ENCODE data around the gene SLIT3. TPM values are rescaled to one million over a fixed set of nuclear protein-coding genes. Genes with fewer than 3 reads are reported as not detected.

Gene SLIT3
- total and polyA plus RNA-seq, 2 donors (not counting 3 experiments of a cell fraction or from before 2014, with no cell fraction given) = 0.90 to 1.0 TPM

- H2AFZ ChIP-seq (ENCODE audit: low read depth, low read length) = no peak overlapping the region
- ChIA-PET CTCF (interaction anchor here (1.4 to 1.8 kb wide), 2 partner anchors 11 to 21 kb away, joined by 3 to 10 read pairs; no protein-coding TSS in a partner anchor), POLR2A (no interaction called here)
- H3K4me2 ChIP-seq (ENCODE audit: insufficient read depth, low read length) = no peak overlapping the region
- H3K9me3 ChIP-seq (replicated peaks; ENCODE audit: control insufficient read depth, insufficient read depth, low read length) = no peaks in the 10 kb centered on the region
- H3K27me3 ChIP-seq (ENCODE audit: control insufficient read depth in 2 of 2, insufficient read depth in 2 of 2, low read length in 2 of 2) = no peaks in the 10 kb centered on the region
- FAIRE-seq (no peak), DNase-seq (ENCODE audit: low read depth, low spot score) (no peak)
- no TSS peak for BruUV-seq (replicated peaks)
- H3K27ac ChIP-seq (ENCODE audit: insufficient read depth, low read depth, low read length) = no peak overlapping the region
- no peaks in the 10 kb centered on the region for H3K4me1 ChIP-seq (ENCODE audit: control insufficient read depth, extremely low read depth, insufficient read depth, low read length)
- H3K79me2 ChIP-seq (ENCODE audit: control insufficient read depth, insufficient read depth, low read length) = no peaks in the 10 kb centered on the region
- H4K20me1 ChIP-seq (replicated peaks; ENCODE audit: control insufficient read depth, extremely low read depth, insufficient read depth, low read length) = no peaks in the 10 kb centered on the region
- dilution Hi-C loops (cut with MboI; ENCODE audit: extremely low pct_ligation_motif_present, low sequenced_read_pairs) = no loop called here
- no peak overlapping the region for H3K4me3 ChIP-seq (replicated peaks in 1 of 3; ENCODE audit: insufficient read depth in 1 of 3, low read depth in 1 of 3, low read length in 3 of 3)
- no peak for TF ChIP-seq MYC (IDR thresholded peaks at IDR 0.05; ENCODE audit: low read depth, low read length)
- no peak for TF ChIP-seq POLR2AphosphoS5 (IDR thresholded peaks at IDR 0.05; ENCODE audit: insufficient read depth, low read depth, low read length)
- no peak for TF ChIP-seq GATA2 (IDR thresholded peaks at IDR 0.05; ENCODE audit: insufficient read depth, insufficient read length, low read depth, low read length)
- TF ChIP-seq JUN (IDR thresholded peaks at IDR 0.05; ENCODE audit: borderline replicate concordance, insufficient read depth, insufficient read length, low read depth) = no peak
- no peak for TF ChIP-seq MAX (IDR thresholded peaks at IDR 0.05; ENCODE audit: insufficient read depth, insufficient read length)
- TF ChIP-seq EZH2 (IDR thresholded peaks at IDR 0.05; ENCODE audit: borderline replicate concordance, low read depth, low read length, severe bottlenecking) = no peak
- TF ChIP-seq POLR2A (IDR thresholded peaks at IDR 0.05; ENCODE audit: low read depth, low read length) = no peak
- no peak for TF ChIP-seq FOS (IDR thresholded peaks at IDR 0.05; ENCODE audit: borderline replicate concordance, insufficient read depth, low read length)
- TF ChIP-seq, protein P1, sequence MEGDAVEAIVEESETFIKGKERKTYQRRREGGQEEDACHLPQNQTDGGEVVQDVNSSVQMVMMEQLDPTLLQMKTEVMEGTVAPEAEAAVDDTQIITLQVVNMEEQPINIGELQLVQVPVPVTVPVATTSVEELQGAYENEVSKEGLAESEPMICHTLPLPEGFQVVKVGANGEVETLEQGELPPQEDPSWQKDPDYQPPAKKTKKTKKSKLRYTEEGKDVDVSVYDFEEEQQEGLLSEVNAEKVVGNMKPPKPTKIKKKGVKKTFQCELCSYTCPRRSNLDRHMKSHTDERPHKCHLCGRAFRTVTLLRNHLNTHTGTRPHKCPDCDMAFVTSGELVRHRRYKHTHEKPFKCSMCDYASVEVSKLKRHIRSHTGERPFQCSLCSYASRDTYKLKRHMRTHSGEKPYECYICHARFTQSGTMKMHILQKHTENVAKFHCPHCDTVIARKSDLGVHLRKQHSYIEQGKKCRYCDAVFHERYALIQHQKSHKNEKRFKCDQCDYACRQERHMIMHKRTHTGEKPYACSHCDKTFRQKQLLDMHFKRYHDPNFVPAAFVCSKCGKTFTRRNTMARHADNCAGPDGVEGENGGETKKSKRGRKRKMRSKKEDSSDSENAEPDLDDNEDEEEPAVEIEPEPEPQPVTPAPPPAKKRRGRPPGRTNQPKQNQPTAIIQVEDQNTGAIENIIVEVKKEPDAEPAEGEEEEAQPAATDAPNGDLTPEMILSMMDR (IDR thresholded peaks at IDR 0.05; ENCODE audit: extremely low read depth in 1 of 2, insufficient read depth in 1 of 2, low read depth in 1 of 2, low read length in 2 of 2) = no peak
- no peaks in the 10 kb centered on the region for H3K9me1 ChIP-seq (replicated peaks; ENCODE audit: control insufficient read depth, extremely low read depth, insufficient read depth, low read length)
- H3K36me3 ChIP-seq (ENCODE audit: control insufficient read depth in 2 of 2, extremely low read depth in 1 of 2, insufficient read depth in 2 of 2, low read length in 2 of 2) = no peaks in the 10 kb centered on the region
- no peak overlapping the region for H3K9ac ChIP-seq (replicated peaks; ENCODE audit: extremely low read depth, insufficient read depth, low read length)
- intact Hi-C loops (cut with micrococcal nuclease) = no loop called here
Measured at GRCh38 chr5:168936511-168936910, 364.4 kb downstream of the SLIT3 start.
